Measurements from ENCODE around the gene FARS2.
"Not testable (repeated sequence)": the region's sequence is repeated elsewhere in the genome, so short reads cannot be mapped to it uniquely, and the experiment has no call there.

Gene FARS2

DNA sequence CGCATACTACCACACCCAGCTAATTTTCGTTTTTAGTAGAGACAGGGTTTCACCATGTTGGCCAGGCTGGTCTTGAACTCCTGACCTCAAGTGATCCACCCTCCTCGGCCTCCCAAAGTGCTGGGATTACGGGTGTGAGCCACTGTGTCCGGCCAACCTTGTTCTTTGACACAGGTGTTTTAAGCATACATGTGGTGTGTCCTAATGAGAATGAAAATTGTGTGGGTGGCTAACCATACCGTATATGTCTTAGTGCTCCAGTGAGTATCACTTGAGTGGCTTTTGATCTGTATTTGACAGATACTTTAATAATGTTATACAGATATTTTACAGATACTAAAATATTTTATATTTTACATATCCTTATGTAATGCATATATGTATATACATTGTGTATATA lies 395.4 kb downstream of the FARS2 start:
- not testable (repeated sequence) for DNase-seq (ENCODE audit: extremely low read depth in 1 of 2, low read depth in 1 of 2)

DNA sequence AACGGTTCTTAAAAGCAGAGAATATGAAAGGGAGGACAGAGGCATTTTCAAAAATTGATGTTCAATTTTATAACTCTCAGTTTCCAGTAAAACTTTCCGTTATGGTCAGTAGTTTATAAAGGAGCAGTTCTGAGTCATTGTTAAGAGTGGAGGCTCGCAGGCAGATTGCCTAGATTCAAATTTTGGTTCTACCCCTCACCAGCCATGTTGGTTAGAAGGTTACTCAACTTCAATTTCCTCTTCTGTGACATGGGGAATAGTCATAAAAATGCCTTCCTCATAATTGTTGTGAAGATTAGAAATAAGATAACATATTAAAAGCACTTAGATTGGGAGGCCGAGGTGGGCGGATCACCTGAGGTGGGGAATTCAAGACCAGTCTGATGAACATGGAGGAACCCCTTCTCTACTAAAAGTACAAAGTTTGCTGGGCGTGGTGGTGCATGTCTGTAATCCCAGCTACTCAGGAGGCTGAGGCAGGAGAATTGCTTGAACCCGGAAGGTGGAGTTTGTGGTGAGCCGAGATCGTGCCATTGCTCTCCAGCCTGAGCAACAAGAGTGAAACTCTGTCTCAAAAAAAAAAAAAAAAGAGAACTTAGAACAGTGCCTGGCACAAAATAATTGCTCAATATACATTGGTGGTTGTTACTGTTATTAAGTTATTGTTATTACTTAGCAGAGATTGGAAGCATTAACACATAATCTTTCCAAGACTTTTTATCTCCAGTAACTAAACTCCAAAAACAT lies 396.5 kb downstream of the FARS2 start:
- DNase-seq (ENCODE audit: extremely low read depth in 1 of 2, low read depth in 1 of 2): no peak

DNA sequence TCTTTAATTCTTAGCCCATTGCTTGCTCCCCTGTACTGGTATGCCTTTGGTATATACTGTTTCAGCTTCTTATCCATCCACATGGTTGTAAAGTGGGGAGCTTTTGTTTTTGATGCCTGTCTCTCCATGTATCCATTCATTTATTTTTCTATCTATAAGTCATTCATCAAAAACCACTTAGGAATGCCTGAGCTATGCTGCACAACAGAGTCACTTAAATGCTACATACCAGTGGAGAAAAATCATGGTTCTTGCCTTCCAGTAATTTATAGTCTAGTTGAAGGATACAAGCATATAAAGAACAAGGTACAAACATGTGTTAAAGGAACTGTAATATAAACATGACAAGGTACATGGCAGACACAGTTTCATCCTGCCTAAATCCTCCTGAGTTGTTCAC lies 398.2 kb downstream of the FARS2 start:
- no peak for DNase-seq (ENCODE audit: extremely low read depth in 1 of 2, low read depth in 1 of 2)

DNA sequence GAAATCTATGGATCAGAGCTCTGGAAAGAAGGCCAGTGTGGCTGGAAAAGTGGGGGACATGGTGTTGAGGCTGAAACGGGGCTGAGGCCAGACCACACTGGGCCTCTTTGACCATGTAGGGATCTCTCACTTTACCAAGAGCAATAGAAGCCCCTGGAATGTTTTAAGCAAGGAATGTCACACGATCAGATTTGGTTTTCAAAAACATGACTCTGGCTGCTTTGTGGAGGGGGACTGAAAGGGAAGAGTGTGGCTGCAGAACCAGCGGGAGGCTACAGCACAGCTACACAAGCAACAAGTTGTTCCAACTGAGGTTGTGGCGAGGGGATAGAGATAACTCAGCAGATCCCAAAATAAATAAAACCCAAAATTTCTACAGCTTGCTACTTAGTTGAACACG lies 399.5 kb downstream of the FARS2 start:
- no peak for DNase-seq (ENCODE audit: extremely low read depth in 1 of 2, low read depth in 1 of 2)

DNA sequence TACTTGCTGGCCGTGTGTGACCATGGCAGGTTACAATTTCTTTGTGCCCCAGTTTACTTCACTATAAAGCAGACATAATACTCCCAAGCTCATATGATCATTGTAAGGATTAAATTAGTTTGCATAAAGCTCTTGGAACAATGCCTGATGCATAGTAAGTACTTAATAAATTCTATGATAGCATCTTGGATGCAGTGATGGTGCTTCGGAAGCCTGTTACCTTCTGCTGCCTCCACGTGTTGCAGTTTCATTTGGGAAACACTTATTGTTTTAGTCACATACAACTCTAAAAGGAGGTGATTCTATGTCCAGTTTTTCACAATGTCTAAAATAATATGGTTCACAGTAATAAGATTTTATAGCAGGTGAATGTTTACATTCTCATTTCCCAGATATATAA lies 401.5 kb downstream of the FARS2 start:
- DNase-seq (ENCODE audit: extremely low read depth in 1 of 2, low read depth in 1 of 2): no peak

DNA sequence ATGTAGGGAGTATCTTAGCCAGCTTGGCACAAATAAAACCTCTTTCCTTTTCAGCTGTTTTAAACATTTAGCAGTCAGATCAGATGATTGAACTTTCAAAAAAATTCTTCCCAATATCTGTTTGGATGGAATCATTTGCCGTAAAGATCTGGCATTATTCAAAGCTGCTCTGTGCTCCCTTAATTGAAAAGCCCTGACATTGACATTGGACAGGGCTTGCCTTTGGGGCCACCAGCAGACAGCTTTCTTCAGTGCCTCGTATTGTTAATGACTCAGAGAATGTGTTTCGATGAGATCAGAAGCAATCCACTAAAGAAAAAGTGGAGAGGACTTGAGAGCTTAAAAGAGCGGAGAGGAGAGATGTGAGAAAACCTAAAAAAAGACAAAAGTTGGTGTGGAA lies 401.9 kb downstream of the FARS2 start:
- no peak for DNase-seq (ENCODE audit: extremely low read depth in 1 of 2, low read depth in 1 of 2)

DNA sequence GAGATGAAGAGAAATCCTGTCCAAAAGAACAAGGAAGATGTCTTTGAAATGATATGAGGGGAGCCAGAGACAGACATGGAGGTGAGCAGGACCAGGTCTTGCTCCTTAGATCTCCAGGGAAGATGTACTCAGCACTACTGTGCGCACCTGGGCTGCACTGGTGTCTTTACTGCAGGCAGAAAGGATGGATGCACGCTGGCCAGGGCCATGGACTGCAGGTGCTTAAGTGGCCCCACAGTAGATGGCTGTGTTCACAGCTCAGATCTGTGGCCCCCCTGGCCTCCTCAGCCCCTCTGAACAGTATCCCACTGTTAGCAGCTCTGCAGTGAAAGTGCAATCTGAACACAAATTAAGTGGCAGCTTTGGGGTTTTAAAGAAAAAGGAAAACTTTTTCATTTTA lies 402.4 kb downstream of the FARS2 start:
- no peak for DNase-seq (ENCODE audit: extremely low read depth in 1 of 2, low read depth in 1 of 2)

DNA sequence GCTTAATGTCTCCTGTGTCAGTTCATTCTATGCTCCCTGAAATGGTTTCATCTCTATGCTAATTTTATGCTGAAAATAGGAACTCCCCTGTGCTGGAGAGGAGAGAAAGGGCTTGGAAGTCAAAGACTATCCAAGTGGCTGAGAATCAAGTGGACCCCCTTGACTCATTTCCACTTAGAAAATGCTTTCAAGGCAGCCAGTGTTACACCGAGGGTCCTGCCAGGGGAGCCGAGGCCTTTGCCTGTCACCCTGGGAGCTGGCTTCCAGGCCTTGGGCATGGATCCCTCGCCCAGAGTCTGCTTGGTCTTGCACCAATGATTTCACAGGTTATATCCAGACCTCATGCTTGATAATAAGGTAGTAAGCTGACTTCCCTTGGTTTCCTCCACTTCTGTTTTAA lies 402.8 kb downstream of the FARS2 start:
- DNase-seq (ENCODE audit: extremely low read depth in 1 of 2, low read depth in 1 of 2): no peak

DNA sequence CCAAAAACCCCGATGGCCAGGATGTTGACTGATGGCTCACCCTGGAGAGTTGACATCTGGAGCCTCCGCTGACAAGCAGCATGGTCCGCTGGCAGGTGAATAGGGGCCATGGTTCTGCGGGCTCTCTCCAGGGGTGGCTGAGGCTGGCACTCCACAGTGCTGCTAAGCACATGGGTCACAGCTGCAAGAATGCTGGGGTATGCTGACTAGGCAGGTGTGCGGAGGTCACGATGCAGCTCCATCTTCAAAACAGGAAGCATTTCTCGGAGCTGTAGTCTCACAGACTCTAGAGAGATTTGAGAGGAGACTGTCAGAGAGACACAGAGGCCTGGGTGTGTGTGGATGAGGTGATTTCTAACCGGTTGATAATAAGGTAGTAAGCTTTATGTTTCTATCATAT lies 403.9 kb downstream of the FARS2 start:
- no peak for DNase-seq (ENCODE audit: extremely low read depth in 1 of 2, low read depth in 1 of 2)

DNA sequence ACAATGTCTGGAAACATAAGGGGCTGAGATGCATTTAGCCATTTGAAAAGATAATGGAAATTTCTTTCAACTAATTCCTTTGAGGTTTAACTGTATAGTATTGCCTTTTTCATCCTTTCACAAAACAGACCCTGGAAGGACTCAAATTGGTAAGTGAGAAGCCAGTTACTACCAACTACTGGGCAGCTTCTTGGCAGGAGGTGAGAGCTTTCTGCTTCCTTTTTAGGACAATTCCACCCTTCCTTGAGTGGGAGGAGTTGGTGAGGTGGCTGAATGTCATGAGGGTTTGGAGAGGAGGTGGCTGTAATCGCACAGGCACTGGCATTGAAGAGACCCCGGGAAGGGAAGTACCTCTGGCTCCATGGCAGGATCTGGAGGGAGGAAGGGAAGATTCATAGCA lies 404.4 kb downstream of the FARS2 start:
- DNase-seq (ENCODE audit: extremely low read depth in 1 of 2, low read depth in 1 of 2): no peak

DNA sequence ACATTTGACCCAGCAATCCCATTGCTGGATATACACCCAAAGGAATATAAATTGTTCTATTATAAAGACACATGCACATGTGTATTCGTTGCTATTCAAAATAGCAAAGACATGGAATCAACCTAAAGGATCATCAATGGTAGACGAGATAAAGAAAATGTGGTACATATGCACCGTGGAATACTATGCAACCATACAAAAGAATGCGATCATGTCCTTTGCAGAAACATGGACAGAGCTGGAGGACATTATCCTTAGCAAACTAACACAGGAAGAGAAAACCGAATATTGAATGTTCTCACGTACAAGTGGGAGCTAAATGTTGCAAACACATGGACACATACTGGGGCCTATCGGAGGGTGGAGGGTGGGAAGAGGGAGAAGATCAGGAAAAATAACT lies 405.4 kb downstream of the FARS2 start:
- no peak for DNase-seq (ENCODE audit: extremely low read depth in 1 of 2, low read depth in 1 of 2)

DNA sequence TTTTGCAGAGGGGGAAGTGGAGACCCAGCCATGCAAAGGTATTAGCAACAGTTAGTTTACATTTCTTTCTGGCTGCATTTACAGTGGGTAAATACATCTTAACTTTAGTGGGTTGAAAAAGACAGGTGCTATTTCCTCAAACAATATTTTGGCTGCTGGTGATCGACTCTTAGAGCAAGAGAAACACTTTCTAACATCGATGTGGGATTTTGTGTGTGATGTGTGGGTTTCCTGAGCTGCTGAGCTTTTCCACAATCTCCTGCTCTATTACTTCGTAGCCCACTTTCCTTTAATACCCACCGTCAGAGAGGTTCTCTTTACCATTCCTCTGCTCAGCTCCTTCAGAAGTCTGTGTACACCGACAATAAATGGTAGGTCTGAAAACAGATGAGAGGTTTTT lies 406.4 kb downstream of the FARS2 start:
- DNase-seq (ENCODE audit: extremely low read depth in 1 of 2, low read depth in 1 of 2): no peak

DNA sequence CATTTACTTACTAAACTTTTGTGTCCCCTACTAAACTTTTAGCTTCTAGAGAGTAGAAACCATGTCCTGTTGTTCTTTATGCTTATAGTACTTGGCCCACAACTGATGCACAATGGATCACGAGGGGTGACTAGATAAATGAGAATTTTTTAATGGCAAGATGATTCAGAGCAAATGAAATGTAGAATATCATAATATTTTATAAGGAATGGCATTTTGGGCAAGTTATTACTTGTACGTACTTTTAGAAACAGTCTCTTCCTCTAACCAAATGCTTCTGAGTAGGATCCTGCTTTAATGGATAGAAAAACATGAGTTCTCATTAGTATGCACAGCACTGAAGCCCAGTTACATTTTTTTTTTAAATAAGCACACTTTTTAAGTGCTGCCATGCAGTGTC lies 409.1 kb downstream of the FARS2 start:
- no peak for DNase-seq (ENCODE audit: extremely low read depth in 1 of 2, low read depth in 1 of 2)

DNA sequence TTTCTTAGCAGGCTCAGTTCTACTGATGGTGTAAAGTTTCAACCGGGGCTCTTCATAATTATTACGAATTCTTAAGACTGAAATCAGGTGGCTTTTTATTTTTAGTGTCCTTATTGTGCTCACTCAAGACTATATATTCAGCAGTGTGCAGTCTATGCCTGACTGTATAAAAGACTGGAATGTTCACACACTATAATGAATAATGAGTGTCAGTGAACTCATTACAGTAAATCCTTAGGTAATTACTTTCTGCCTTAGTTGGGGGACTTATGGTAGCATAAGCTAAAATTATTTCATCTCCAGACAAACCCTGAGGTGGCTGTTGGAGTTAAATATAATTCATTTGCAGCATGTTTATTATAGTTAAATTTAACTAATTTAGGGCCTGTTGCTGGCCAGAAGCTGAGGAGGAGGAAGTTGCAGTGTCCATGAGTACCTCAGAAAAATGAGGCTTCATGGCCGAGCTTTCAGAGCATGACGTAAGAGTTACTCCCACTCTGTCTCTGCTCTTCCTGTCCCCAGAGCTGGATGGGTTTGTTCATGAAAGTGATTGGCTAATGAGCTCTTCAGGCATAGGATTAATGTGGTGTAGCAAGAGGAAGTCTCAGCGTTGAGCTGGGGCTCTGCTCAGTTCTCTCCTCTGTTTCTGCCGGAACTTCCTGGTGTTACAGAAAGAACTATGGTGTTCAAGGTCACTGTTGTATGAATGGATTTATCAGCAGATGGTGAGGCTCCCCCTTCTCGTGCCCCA lies 409.7 kb downstream of the FARS2 start:
- no peak for DNase-seq (ENCODE audit: extremely low read depth in 1 of 2, low read depth in 1 of 2)

DNA sequence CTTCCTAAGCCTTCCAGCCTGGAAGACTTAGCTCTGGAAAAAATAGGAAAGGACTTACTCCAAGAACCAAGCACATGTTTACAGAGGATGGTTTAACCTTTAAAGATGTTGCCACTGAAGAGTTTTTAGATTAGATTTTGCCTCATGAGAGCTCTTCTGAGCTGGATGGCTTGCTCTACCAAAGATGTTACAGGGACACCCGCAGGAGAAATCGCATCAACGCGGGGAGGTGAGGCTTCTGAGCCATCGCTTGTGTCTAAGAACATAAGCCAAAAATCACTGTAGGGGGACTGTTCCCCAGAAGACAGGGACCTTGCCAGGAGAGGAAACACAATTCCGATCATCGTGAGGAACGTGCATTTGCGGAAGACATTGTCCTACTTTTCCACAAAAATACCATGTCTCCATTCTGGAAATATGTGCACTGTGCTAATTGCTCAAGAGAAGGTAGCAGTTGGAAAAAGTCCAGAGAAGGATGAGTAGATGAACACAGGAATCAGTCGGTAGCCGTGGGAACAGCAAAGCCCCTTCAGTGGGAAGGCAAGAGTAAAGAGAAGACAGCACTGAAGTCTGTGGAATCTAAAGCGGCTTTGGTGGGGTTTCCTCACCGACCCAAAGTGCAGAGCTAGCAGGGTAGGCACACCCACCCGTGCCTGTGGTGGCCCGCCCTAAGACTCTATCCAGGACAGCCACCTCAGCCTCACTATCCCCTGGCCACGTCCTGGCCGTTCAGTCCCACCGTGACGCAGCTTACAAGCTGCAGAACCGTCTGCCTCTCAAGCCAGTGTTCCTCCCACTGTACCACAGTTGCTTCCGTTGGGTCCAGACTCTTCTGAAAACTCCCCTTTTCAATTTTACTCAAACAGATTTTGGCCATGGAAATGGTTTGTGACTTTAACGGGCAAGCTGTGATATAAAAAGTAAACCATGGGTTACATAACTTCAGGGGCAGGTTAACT lies 410.6 kb downstream of the FARS2 start:
- no peak for DNase-seq (ENCODE audit: extremely low read depth in 1 of 2, low read depth in 1 of 2)

DNA sequence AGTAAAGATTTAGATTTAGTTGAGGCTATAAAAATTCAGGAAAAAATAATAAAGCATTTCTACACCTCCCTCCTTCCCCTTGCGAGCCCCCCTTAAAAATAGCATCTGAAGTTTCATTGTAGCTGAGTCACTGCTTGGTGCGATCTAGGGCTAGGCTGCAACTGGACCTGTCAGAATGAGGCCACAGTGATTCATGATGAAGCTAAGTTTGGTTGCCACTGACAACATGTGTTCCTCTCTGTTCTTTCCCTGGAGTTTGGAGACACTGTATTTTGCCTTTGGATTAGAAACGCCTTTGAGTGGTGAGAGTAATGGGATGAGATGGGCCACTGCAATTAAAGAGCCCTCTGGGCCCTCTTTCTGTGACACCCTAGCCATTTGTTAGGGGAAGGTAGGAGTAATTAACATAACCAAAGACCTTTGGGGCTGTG lies 411.3 kb downstream of the FARS2 start:
- no peak for DNase-seq (ENCODE audit: extremely low read depth in 1 of 2, low read depth in 1 of 2)

DNA sequence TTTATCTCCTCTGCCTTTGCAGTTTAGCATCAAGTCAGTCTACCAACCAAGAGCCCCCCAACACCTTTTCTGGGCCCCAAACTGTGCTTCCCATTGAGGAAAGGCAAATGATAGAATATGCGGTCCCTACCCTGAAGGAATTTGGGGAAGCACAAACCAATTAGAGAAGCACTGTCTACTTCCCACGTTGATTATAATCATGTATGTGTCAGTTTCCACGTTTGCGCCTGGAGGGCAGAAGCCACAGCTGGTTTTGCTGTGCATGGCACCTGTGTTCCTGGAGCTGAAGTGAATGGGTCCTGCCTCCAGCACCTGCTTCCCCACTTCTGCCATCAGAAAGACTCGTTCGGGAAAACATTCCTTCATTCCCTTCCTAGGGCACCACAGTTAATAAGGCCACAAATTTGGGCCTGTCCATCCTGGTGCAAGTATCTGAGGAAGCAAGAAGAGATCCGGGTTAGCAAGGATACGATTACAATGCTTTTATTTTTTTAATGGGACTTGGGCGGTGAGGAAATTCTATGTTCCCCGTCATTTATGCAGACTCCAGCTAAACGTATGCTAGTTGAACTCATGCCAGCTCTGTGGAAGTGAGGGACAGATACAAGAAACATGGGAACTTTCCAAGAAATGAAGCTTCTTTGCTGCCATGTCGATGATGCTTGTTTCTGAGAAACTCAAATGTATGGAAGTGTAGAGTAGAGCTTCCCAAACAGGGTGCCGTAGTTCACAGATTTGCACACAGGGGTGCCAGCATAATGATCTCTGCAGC lies 411.9 kb downstream of the FARS2 start:
- DNase-seq (ENCODE audit: extremely low read depth in 1 of 2, low read depth in 1 of 2): no peak

DNA sequence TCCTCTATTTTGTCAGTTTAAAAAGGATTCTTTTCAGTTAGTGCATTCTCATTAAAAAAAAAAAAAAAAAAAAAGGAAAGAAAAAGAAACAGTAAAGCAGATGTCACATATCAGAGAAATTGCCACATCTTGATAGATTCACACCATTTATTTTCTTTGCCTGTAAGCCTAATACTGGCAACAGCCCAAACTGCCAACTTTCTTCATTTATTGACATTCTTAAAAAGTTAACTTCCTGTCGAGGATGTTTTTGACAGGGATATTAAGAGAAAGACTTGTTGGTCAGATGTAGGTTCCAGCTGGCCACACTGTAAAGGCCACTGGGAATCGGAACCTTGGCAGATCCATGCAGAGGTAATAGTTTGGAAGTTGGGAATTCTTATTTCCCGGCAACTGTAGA lies 412.8 kb downstream of the FARS2 start:
- DNase-seq (ENCODE audit: extremely low read depth in 1 of 2, low read depth in 1 of 2): no peak

DNA sequence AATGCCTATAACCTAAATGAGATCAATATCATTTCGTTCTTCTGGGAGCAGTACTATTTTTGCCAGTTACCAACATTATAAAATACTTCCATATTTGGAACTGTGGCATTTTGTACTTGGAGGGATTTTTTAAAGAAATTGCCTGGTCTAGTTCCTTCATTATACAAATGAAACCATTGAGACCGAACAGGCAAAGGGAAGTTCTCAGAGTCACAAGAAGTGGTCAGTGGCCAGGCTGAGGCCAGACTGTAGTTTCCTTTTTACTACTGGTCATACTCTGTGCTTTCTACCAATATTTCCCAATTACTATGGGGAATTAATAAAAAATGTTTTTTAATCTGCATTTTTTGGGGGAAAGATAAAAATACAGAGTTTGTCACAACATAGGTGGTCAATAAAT lies 413.4 kb downstream of the FARS2 start:
- DNase-seq (ENCODE audit: extremely low read depth in 1 of 2, low read depth in 1 of 2): no peak

DNA sequence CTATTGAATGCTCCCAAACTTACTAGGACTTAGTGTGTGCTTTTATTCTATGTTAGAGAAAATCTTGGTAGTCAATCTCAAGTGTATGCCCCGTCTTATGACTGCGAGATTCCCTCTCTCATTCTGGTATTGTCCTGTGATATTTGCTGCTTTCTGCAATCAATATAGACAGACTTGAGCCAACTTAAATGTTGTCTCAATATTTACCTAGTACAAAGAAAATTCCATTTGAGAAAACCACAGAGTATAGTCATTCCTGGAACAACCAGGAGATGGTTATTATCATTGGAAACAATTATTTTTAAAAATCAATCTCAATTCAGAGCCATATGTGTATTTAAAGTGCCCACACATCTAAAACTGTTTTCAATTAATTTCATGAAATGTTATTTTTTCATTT lies 415.4 kb downstream of the FARS2 start:
- no peak for DNase-seq (ENCODE audit: extremely low read depth in 1 of 2, low read depth in 1 of 2)

Measured in activated CD8-positive, alpha-beta memory T cell treated with anti-CD3 and anti-CD28 coated beads for 1 hour (primary cell).